ENCODE measurements around the gene RCL1.

GRCh38 chr9:4842734-4843133 is 50.0 kb downstream of the RCL1 start:
- TF ChIP-seq POLR2A (IDR thresholded peaks at IDR 0.05; ENCODE audit: low read length) (no peak), GATA1 (IDR thresholded peaks at IDR 0.05; ENCODE audit: low read depth, low read length) (no peak)

All from erythroblast (primary cell).